A549 treated with dexamethasone at 1 μM for 4 hours (cell line): ENCODE data around the gene PAQR8. TPM values are rescaled to one million over a fixed set of nuclear protein-coding genes. Genes with fewer than 3 reads are reported as not detected.

Source experiments
- total RNA-seq: library from RNA; stranded (reverse); fragments of 200-300 nt; extraction: Qiagen RNA extraction; gene quantifications from 5 replicates; pipeline ENCODE4 v1.2.3, GENCODE V29; 2022

PAQR8 gene
- total RNA-seq = 1.0 to 1.5 TPM (median 1.3 TPM) in 5 replicates

GRCh38 chr6:52361945-52362442 is at the start of gene PAQR8:
Gene PAQR8 (plus strand): TSS chr6:52362151. CDS start chr6:52403214, 41,063 bp downstream.

GRCh38 chr6:52419809-52420667 is 58.1 kb downstream of the PAQR8 start, which contains the start of gene EFHC1:
Gene EFHC1 (plus strand): TSS chr6:52420342. CDS start chr6:52420411, 69 bp downstream.

Other genes with a start within 250 kb of the PAQR8 start
- not detected in 5 replicates for gene IL17A, start 175.8 kb upstream of the PAQR8 start, total RNA-seq
- gene IL17F, start 117.7 kb upstream of the PAQR8 start, total RNA-seq = not detected in 5 replicates
- gene MCM3, start 77.4 kb upstream of the PAQR8 start, total RNA-seq = 71.9 to 83.1 TPM (median 76.6 TPM) in 5 replicates
- 8.9 to 11.3 TPM (median 10.9 TPM) in 5 replicates for gene EFHC1, start 58.2 kb downstream of the PAQR8 start, total RNA-seq
- 33.5 to 44.9 TPM (median 41.2 TPM) in 5 replicates for gene TRAM2, start 214.9 kb downstream of the PAQR8 start, total RNA-seq